HCT116 (cell line): ENCODE measurements around the gene SLC25A20.

Experiments used
- CBX3 ChIP-seq: IDR thresholded peaks from 2 replicates; pipeline ENCODE4 v1.6.1; 2012; ENCODE audit warnings: low read depth
- EZH2 ChIP-seq: fragments of 200-600 bp; sonication (generic); IDR thresholded peaks from 2 replicates; pipeline ENCODE4 v1.6.1; 2017; ENCODE audit warnings: antibody characterized with exemption, mixed run types
- JUND ChIP-seq: IDR thresholded peaks from 2 replicates; pipeline ENCODE4 v1.6.1; 2012
- POLR2A ChIP-seq: IDR thresholded peaks from 2 replicates; pipeline ENCODE4 v1.7.0; 2011; ENCODE audit warnings: borderline replicate concordance; ENCODE audit not compliant: insufficient read depth, insufficient read length; ENCODE audit errors: extremely low read depth
- POLR2AphosphoS5 ChIP-seq: IDR thresholded peaks from 2 replicates; pipeline ENCODE4 v1.6.1; 2011; ENCODE audit warnings: mild to moderate bottlenecking, low read depth, low read length, moderate library complexity
- RAD21 ChIP-seq: IDR thresholded peaks from 2 replicates; pipeline ENCODE4 v1.6.1; 2012; ENCODE audit warnings: low read depth, mild to moderate bottlenecking
- SP1 ChIP-seq: IDR thresholded peaks from 2 replicates; pipeline ENCODE4 v1.6.1; 2012; ENCODE audit warnings: low read depth
- SRF ChIP-seq: IDR thresholded peaks from 2 replicates; pipeline ENCODE4 v1.6.1; 2012; ENCODE audit warnings: low read depth
- ZFX ChIP-seq: fragments of 450-650 bp; IDR thresholded peaks from 2 replicates; pipeline ENCODE4 v1.6.1; 2017
- TF ChIP-seq, protein P1 (sequence below), 3 experiments: fragments of 200-600 bp in 1 of 3; sonication (generic) in 1 of 3; IDR thresholded peaks in 2 of 3; conservative IDR thresholded peaks in 1 of 3; 2 replicates each; pipeline ENCODE4 v1.5.1; 2012 to 2017; ENCODE audit warnings: low read depth in 2 of 3, low read length in 2 of 3, antibody characterized with exemption in 1 of 3, borderline replicate concordance in 1 of 3, control low read depth in 1 of 3, mild to moderate bottlenecking in 1 of 3, mixed read lengths in 1 of 3, mixed run types in 1 of 3, moderate library complexity in 1 of 3; ENCODE audit not compliant: insufficient read depth in 1 of 3
- TF ChIP-seq, protein P2 (sequence below): IDR thresholded peaks from 2 replicates; pipeline ENCODE4 v1.6.1; 2012

GRCh38 chr3:48877671-48878070 is 21.0 kb downstream of the SLC25A20 start:
- TF ChIP-seq EZH2 (no peak), RAD21 (no peak), SRF (no peak), POLR2AphosphoS5 (no peak), SP1 (no peak), CBX3 (no peak), JUND (no peak), ZFX (no peak), POLR2A (no peak)
- TF ChIP-seq, protein P1, sequence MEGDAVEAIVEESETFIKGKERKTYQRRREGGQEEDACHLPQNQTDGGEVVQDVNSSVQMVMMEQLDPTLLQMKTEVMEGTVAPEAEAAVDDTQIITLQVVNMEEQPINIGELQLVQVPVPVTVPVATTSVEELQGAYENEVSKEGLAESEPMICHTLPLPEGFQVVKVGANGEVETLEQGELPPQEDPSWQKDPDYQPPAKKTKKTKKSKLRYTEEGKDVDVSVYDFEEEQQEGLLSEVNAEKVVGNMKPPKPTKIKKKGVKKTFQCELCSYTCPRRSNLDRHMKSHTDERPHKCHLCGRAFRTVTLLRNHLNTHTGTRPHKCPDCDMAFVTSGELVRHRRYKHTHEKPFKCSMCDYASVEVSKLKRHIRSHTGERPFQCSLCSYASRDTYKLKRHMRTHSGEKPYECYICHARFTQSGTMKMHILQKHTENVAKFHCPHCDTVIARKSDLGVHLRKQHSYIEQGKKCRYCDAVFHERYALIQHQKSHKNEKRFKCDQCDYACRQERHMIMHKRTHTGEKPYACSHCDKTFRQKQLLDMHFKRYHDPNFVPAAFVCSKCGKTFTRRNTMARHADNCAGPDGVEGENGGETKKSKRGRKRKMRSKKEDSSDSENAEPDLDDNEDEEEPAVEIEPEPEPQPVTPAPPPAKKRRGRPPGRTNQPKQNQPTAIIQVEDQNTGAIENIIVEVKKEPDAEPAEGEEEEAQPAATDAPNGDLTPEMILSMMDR (IDR thresholded peaks at IDR 0.05 in 2 of 3, conservative IDR thresholded peaks at IDR 0.05 in 1 of 3; ENCODE audit: borderline replicate concordance in 1 of 3, insufficient read depth in 1 of 3, low read depth in 2 of 3, low read length in 2 of 3) = no peak
- TF ChIP-seq, protein P2, sequence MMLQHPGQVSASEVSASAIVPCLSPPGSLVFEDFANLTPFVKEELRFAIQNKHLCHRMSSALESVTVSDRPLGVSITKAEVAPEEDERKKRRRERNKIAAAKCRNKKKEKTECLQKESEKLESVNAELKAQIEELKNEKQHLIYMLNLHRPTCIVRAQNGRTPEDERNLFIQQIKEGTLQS = no peak
